Measurements from ENCODE around the gene SLC13A3.

SLC13A3 gene

DNA sequence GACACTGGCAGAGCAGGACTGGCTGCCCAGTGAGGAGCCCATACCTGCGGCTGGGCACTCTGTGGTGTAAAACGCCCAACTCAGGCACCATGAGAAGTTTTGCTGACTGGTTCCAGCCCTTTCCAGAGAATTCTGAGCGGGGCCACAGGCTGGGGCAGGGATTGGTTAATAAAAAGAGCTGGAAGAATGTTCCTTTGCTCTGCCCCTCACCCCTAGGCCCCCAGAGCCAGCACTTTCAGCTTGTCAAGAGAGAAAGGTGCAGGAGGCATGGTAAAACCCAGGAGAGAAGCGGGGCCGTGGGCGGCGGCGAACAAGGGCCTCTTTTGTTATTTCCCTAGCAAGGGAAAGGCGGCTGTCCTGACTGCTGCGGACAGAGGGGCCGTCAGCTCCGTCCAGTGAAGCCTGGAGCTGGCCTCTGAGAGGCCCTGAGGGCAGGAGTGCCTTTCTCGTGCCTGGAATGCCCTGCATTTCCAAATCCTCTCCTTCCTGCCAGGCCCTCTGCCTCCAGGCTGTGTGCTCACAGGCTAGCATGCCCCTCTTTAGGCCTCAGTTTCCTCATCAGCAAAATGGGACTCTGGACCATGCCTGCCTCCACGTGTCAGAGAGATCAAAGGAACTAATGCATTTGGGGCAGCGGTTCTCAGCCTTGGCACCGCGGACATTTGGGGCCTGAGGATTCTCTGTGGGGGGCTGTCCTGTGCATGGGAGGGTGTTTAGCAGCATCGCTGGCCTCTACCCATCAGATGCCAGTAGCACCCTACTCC lies 12.9 kb downstream of the SLC13A3 start:
- no peak for DNase-seq (ENCODE audit: extremely low read depth, low read depth)
- H3K4me3 ChIP-seq (replicated peaks; ENCODE audit: low read depth, low read length): no peak overlapping the region
- TF ChIP-seq, protein P1, sequence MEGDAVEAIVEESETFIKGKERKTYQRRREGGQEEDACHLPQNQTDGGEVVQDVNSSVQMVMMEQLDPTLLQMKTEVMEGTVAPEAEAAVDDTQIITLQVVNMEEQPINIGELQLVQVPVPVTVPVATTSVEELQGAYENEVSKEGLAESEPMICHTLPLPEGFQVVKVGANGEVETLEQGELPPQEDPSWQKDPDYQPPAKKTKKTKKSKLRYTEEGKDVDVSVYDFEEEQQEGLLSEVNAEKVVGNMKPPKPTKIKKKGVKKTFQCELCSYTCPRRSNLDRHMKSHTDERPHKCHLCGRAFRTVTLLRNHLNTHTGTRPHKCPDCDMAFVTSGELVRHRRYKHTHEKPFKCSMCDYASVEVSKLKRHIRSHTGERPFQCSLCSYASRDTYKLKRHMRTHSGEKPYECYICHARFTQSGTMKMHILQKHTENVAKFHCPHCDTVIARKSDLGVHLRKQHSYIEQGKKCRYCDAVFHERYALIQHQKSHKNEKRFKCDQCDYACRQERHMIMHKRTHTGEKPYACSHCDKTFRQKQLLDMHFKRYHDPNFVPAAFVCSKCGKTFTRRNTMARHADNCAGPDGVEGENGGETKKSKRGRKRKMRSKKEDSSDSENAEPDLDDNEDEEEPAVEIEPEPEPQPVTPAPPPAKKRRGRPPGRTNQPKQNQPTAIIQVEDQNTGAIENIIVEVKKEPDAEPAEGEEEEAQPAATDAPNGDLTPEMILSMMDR (IDR thresholded peaks at IDR 0.05; ENCODE audit: low read depth, low read length, missing control alignments): no peak

DNA sequence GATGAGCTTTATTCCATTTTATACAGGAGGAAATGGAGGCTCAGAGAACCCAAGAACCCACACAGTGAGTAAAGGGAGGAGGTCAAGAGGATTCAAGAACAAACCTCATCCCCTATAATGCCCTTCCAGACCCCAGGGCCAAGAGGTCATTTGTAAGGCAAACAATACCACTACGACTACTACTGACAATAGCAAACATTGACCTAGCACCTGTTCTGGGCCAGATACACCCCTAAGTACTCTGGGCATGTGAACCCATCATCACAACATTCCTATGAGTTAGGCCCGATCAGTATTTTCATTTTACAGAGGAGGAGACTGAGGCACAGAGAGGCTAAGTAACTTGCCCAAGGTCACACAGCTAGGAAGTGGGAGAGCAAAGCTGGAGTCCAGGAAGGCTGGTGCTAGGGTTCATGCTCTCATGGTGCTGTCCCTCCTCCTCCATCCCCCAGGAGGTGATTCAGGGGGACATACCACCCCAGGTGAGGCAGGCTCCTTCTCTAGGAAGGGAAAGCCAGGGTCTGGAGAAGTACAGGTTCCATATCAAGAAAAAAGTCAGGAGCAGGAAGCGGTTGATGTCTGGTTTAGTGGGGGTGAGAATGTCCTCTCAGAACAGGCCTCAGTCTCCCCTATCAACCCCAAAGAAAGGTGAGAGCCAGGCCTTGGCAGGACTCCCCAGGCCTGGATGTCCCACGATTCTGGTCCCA lies 13.7 kb downstream of the SLC13A3 start:
- DNase-seq (ENCODE audit: extremely low read depth, low read depth): no peak
- no peak overlapping the region for H3K4me3 ChIP-seq (replicated peaks; ENCODE audit: low read depth, low read length)
- TF ChIP-seq, protein P1 (IDR thresholded peaks at IDR 0.05; ENCODE audit: low read depth, low read length, missing control alignments): no peak

DNA sequence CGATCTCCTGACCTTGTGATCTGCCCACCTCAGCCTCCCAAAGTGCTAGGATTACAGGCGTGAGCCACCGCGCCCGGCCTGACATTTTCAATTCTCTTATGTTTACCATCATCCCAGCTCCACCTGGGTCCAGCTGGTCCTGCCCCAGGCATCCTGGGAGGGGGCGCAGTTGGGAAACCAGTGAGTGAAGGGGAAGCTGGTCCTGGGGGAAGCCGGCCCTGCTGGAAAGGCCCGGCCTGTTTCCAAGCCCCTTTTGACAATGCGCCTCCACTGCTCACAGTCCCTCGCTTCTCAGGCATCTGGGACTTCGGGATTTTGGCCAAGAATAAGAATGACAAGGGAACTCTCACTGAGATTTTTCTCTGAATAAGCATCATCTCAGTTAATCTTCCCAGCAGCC lies 14.2 kb downstream of the SLC13A3 start:
- H3K4me3 ChIP-seq (replicated peaks; ENCODE audit: low read depth, low read length): no peak overlapping the region
- TF ChIP-seq, protein P1 (IDR thresholded peaks at IDR 0.05; ENCODE audit: low read depth, low read length, missing control alignments): no peak
- DNase-seq (ENCODE audit: extremely low read depth, low read depth): no peak

DNA sequence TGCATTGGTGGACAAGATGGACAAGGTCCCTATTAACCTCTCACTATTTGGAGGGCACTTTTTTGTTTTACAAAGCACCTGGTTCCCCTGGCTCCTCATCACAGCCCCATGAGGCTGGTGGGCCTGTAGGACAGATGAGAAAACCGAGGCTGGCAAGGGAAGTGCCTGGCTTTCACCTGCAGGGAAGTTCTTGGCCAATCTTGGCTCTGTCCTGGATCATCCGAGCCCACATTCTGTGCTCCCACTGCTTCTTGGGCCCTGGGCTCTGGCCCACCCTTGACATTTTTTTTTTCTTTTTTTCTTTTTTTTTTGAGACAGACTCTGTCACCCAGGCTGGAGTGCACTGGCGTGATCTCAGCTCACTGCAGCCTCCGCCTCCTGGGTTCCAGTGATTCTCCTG lies 14.7 kb downstream of the SLC13A3 start:
- TF ChIP-seq, protein P1 (IDR thresholded peaks at IDR 0.05; ENCODE audit: low read depth, low read length, missing control alignments): no peak
- no peak for DNase-seq (ENCODE audit: extremely low read depth, low read depth)
- no peak overlapping the region for H3K4me3 ChIP-seq (replicated peaks; ENCODE audit: low read depth, low read length)

DNA sequence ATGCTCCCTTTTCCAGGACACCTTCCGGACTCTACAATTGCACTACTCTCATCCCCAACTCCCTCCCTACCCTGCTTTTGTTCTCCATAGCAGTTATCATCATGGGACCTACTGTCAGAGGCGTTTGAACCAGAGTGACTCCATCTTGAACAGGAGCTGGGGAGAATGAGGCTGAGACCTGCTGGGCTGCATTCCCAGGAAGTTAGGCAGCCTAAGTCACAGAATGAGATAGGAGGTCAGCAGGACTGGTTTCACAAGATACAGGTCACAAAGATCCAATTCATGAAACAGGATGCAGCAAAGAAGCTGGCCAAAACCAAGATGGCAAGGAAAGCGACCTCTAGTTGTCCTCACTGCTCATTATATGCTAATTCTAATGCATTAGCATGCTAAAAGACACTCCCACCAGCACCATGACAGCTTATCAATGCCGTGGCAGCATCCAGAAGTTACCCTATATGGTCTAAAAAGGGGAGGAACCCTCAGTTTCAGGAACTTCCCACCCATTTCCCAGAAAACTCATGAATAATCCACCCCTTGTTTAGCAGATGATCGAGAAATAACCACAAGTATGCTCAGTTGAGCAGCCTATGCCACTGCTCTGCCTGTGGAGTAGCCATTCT lies 15.6 kb downstream of the SLC13A3 start:
- no peak for DNase-seq (ENCODE audit: extremely low read depth, low read depth)
- H3K4me3 ChIP-seq (replicated peaks; ENCODE audit: low read depth, low read length): no peak overlapping the region
- TF ChIP-seq, protein P1 (IDR thresholded peaks at IDR 0.05; ENCODE audit: low read depth, low read length, missing control alignments): no peak

DNA sequence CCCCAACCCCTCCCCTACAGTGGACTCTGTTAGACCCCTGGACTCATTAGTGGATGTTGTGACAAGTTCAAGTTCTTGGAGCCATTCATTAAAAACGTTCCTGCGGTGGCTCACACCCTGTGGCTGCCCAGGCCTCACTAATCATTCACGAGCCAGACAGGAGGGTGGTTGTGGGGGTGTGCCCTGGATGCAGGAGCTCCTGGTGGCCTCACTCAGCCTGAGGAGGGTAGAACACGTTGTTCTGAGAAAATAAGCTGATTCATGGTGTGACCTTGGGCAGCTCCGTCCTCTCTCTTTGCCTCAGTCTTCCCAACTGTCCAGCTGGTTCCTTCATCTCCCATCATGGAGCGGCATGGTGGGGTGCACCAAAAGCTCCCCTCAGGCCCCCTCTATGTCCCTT lies 16.7 kb downstream of the SLC13A3 start:
- DNase-seq (ENCODE audit: extremely low read depth, low read depth): no peak
- TF ChIP-seq, protein P1 (IDR thresholded peaks at IDR 0.05; ENCODE audit: low read depth, low read length, missing control alignments): no peak
- H3K4me3 ChIP-seq (replicated peaks; ENCODE audit: low read depth, low read length): no peak overlapping the region
